A673 (cell line): ENCODE measurements around the gene ALG14.

Experiments used
- EZH2 ChIP-seq: fragments of 200-600 bp; sonication (generic); IDR thresholded peaks from 2 replicates; pipeline ENCODE4 v1.6.1; 2017; ENCODE audit warnings: borderline replicate concordance, low read depth, mild to moderate bottlenecking, mixed read lengths, antibody characterized with exemption, low read length; ENCODE audit not compliant: poor library complexity, severe bottlenecking
- TF ChIP-seq, protein P1 (sequence below): fragments of 300-800, 200-600 bp; sonication (generic); conservative IDR thresholded peaks from 2 replicates; pipeline ENCODE4 v1.5.1; 2017; ENCODE audit warnings: low read depth, mild to moderate bottlenecking, antibody characterized with exemption, low read length, moderate library complexity, mixed read lengths

DNA sequence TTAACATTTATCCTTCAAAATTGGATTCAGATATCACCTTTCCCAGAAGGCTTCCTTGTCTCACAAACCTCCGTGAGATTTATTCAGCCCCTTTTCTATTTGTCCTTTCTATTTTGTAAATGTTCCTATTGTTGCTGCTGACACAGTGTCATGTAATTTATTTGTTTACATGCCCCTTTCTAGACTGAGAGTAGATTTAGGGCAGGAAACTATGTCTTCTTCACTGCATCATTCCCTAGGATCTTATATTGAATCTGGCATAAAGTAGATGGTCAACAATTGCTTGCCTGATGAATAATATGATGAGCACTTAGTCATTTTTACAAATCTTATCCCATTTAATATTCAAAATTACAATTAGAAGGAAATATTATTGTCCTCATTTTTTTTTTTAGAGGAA is 137.7 kb downstream of the ALG14 start:
- TF ChIP-seq, protein P1, sequence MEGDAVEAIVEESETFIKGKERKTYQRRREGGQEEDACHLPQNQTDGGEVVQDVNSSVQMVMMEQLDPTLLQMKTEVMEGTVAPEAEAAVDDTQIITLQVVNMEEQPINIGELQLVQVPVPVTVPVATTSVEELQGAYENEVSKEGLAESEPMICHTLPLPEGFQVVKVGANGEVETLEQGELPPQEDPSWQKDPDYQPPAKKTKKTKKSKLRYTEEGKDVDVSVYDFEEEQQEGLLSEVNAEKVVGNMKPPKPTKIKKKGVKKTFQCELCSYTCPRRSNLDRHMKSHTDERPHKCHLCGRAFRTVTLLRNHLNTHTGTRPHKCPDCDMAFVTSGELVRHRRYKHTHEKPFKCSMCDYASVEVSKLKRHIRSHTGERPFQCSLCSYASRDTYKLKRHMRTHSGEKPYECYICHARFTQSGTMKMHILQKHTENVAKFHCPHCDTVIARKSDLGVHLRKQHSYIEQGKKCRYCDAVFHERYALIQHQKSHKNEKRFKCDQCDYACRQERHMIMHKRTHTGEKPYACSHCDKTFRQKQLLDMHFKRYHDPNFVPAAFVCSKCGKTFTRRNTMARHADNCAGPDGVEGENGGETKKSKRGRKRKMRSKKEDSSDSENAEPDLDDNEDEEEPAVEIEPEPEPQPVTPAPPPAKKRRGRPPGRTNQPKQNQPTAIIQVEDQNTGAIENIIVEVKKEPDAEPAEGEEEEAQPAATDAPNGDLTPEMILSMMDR: no peak
- TF ChIP-seq EZH2: no peak
